Raji (cell line): Measurements from ENCODE around the gene SSUH2.

Experiments used
- POLR2A ChIP-seq: IDR thresholded peaks from 2 replicates; pipeline ENCODE4 v1.6.1; 2011; ENCODE audit warnings: low read depth, low read length, control low read depth; ENCODE audit not compliant: insufficient read depth

SSUH2 gene

DNA sequence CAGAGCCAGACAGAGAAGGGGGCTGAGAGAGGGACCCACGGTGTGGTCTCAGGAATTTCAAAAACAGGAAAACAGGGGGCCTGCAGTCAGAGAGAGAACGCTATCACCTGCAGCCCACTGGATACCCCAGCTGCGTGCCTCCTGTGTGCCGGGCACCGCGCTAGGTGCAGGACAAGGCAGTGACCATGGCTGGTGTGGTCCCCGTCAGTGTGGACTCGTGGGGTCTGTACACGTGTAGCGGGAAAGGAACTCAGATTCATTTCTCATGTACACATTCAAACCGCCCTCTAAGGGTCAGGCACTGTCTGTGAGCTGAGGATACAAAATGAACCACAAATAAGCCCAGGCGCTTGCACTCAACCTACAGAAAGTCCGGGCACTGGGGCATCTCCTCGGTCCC is 20.9 kb downstream of the SSUH2 start:
- no peak for TF ChIP-seq POLR2A

- no peak for TF ChIP-seq POLR2A
Measured at GRCh38 chr3:8622873-8623691, 21.5 kb downstream of the SSUH2 start.

DNA sequence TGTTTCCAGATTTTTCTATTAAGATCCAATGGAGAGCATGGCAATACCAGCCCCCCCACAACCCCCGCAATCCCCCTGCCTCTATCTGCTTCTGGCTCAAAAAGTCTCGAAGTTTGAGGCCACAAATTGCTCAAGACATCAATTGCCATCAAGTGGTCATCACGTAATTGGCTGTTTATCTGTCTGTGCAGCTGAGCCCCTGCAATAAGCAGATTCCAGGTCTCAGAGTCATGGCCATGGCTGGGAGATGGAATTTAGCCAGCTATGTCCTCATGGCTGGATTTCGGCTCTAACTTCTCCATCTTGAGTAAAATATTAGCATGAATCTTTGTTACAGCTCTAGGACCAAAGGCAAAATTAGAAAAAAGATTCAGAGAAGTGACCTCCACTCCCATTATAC is 22.7 kb downstream of the SSUH2 start:
- no peak for TF ChIP-seq POLR2A

- TF ChIP-seq POLR2A = no peak
Measured at GRCh38 chr3:8621141-8621540, 23.5 kb downstream of the SSUH2 start.

DNA sequence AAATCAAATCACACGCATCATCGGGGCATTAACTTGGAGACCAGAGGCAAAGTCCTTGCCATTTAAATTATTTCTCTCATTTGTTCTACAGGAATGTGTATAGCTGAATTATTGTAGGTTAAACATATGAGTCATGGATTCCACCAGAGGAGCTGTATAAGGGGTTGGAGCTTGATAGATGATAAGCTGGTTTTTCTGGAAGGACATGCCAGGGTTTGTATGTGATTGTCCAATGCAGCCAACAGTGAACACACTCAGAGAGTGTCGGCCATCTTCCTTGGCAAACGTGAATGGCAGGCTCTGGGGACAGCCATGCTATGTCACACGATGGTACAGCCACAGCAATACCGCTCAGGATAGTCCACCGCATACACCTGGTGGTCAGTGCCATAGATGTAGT is 25.1 kb downstream of the SSUH2 start:
- no peak for TF ChIP-seq POLR2A

DNA sequence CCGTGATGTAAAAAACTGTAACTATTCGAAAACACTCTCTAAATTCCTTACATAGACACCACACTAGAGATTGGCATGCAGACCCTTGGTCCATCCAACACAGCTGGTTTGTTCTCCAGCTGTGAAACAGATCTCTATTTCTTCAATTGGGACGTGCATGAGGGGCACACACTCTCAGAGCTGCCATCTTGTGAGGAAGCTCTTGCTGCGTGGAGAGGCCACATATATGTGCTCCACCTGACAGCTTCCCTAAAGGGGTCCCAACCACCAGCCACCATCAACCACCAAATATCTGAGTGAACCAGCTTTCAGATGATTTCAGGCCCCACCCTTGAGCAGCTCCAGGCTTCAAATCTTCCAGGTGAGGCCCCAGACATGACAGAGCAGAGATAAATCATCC is 25.6 kb downstream of the SSUH2 start:
- no peak for TF ChIP-seq POLR2A

DNA sequence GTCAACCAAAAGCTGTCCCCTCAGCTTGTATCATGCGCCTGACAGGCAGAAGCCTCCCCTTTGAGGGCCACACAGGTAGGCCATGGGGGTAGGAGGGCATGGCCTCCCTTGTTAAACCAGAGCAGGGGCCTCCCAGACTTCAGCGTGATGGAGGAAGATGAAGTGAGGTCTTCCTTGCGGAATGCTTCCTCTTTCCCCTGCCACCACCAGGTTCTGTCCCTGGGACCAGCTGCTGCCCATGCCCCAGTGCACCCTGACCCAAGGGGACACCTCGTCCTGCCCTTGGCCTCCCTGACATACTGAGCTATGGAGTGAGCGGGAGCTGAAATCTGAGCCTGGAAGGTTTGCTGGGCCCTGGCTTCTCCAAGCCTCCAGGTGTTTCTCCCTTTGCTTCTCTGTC is 26.7 kb downstream of the SSUH2 start:
- no peak for TF ChIP-seq POLR2A

DNA sequence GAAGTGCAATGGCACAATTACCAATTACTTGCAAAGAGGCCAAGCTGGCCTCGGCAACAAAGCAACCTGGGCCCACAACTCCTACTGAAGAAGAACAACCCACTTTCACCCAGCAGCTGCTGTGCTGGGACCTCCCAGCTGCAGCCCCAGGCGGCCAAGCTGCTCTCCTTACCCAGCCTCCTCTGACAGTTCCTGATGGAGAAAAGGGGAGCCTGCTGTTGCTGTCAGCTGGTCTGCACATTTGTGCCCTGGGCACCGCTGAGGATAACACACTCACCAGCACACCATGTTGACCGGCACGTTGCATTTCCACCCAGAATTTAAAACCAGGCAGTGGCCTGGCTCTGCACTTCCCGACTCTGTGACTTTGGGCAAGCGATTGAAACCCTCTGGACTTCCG is 33.6 kb downstream of the SSUH2 start:
- TF ChIP-seq POLR2A = no peak

GRCh38 chr3:8608791-8609467 is 35.7 kb downstream of the SSUH2 start:
- TF ChIP-seq POLR2A = no peak

DNA sequence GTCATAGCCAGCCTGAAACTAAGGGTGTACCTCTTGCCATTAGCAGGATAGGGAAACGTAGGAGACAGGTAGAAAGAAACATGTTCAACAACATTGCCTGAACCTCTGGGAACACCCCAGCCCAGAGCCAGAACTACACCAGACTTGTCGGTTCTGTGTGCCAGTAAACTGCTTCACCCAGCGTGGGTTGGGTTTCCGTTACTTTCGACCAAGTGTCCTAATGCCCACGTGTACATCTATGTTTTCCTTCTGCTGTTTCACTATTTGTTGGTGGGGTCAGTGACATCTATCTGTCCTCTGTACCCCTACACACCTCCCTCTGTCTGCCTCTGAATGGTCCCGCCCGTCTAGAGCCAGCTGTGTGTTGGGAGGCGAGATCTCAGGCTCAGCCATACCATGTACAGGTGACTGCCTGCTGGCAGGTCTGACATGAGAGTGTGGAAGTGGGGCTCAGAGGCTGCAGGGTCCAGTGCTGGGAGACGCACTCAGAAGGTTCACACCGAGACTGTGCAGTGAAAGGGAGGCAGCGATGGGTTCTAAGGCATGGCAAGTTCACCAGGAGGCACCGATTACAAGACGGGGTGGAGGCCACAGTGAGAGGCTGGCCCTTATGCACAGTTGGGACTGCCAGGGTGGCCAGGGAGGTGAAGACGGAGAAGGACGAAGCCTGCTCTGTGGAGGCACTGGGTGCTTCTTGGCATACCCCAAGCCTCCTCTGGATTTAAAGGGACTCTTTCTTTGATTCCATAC is 36.4 kb downstream of the SSUH2 start:
- TF ChIP-seq POLR2A = no peak

GRCh38 chr3:8607234-8608040 is 37.2 kb downstream of the SSUH2 start:
- TF ChIP-seq POLR2A = no peak

- TF ChIP-seq POLR2A = no peak
Measured at GRCh38 chr3:8606701-8607231, 37.8 kb downstream of the SSUH2 start.

DNA sequence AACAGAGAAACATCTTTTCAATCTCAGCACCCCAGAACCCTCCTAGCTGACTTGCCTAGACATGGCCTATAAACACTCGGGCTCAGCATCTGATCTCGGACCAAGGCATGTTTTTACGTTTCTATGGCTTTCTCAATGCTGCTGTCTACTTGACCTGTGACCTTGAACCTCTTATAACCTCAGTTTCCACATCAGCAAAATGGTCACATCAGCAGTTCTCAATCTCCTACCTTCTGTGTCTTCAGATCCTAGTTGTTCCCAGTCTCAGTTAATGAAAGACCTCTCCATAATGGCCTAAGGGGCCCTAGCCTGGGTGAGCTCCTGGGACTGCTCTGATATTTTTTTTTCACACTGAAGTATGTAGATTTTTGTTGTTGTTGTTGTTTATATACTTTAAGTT is 39.6 kb downstream of the SSUH2 start:
- TF ChIP-seq POLR2A = no peak

- TF ChIP-seq POLR2A = no peak
Measured at GRCh38 chr3:8604006-8604405, 40.6 kb downstream of the SSUH2 start.
